Endometrium (tissue), 2 donors: ENCODE results near the gene NOB1.
"Not testable (repeated sequence)": the region's sequence is repeated elsewhere in the genome, so short reads cannot be mapped to it uniquely, and the experiment has no call there.

Experiments
- FAIRE-seq: peaks from 2 replicates; lab custom pipeline; 2012; peaks lifted over from hg19 to GRCh38; lab: Jason Lieb, UNC
- donor health status: control.
- donor health status: control.

The NOB1 gene

DNA sequence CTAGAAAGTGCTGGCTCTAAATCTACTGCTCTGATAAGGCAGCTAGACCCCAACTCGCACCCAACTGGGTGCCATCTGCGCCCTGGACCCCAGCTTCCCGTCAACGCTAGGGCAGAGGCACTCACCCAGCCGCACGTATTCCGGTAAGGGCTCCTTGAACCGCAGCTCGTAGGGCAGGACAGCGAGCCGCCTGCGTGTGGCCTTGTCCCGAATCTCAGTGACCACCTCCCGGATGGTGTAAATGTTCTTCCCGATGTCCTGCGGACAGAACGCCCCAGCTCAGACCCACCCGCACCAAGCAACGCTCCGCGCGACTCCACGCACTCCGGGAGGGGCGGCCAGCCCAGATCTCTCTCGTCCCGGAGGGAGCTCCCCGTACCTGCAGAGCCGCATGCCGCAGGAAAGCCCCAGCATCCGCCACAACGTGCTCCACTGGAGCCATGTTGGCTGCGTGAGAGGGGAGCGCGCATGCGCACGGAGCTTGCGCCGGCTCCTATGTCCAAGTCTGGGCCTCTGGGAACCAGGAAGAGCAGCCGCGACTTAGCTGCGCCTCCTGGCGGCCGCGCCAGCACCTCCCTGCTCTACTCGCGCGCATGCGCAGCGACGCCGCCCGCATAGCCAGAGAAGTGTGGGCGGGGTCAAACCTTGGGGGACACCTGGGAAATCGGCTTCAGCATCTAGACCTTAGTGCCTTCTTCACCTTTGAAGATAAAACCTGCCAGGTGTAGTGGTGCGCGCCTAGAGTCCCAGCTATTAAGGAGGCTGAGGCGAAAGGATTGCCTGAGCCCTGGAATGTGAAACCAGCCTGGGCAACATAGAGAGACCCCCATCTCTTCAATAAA is at the start of gene NOB1:
Gene NOB1, minus strand, starts transcription at position 458 of the 842 bp plus-strand sequence. Its CDS starts 16 bp downstream, at position 442.
- no peak for FAIRE-seq

DNA sequence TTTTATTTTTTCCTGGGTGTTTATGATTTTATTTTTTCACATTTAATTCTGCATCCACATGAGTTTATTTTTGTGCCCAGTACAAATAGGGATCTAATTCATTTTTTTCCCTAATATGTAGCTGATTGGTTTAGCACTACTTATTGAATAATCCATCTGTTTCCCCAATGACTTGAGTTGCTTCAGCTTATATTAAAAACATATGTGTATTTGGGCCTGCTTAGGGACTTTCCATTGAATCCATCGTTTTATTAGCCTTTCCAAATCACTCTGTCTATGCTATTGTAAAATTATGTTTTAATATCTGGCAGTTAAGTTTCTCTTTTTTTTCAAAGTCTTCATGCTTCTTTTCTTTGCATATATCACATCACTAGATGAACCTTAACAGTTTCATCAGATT is 49.6 kb upstream of the NOB1 start:
- no peak for FAIRE-seq

DNA sequence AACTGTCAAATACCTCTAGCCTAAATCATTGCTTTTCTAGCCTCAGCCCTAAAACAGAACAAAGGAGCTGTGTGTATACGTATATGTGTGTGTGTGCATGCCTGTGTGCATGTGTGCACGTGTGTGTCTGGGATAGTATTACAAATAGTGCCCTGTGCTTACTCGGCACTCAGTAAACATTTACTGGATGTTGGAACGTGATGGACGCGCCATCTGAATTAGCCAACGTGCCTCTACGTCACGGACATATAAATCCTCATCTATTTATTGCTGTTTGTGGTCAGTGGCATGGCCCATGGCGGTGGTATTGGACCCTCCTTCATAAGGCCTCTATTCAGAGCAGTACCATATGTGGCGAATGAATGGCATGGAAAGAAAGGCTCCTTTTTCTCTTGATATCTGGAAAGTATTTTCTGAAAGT is 44.9 kb upstream of the NOB1 start:
- FAIRE-seq, result no peak

DNA sequence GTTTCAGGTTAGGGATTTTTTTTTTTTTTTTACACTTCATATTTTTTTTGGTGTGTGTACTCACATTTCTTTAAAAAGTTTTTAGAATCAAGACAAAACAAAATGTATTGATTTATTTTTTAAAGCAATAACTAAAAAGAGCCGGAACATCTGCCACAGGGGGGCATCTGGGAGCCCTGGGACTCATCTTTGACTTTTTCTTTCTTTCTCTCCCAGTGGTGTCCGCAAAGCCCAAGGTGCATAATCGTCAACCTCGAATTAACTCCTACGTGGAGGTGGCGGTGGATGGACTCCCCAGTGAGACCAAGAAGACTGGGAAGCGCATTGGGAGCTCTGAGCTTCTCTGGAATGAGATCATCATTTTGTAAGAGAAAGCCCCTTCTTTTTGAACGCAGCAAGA is 43.7 kb upstream of the NOB1 start:
- no peak for FAIRE-seq

DNA sequence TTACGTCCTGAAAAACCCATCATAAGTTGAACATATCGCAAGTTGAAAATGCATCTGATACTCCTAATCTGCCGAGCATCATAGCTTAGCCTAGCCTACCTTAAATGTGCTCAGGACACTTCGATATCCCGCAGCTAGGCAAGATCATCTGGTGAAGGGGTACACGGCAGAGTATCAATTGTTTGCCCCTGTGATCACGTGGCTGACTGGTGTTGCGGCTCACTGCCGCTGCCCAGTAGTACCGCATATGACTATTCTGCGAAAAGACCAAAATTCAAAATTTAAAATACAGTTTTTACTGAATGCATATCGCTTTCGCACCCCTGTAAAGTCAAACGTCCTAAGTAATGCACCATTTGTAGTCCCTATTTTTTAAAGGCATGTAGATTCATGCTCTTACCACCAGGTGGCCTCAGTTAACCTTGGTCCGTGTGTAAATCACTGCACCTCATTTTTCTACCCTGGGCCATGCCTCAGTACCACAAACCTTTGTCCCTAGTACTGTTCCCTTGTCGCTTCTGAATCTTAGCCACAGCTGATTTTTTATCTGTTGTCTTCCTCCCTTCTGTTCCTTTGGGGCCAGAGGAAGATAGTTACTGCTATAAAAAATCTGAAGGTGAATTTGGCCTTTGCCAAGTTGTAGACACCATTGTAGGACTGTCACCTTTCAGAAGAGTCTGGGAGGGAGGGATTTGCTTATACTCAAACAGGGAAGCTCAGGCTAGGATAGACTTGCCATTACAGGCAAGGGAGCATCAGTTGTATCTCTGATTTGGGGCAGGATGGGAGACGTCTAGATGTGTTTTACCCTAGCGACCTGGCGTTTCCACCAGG is 41.8 kb upstream of the NOB1 start:
- no peak for FAIRE-seq

DNA sequence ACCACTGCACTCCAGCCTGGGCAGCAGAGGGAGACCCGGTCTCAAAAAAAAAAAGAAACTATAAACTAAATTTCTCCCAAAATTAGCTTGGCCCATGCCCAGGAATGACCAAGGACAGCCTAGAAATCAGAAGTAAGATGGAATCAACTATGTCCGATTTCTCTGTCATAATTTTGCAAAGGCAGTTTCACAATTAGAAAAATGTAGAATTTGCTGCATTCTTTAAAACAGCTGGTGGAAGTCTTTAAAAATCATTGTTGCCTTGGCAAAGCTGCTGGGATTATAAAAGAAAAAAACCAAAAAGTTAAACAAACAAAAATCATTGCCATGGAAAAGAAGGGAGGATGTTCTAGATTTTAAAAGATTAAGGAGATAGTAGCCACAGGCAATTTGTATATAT is 39.8 kb upstream of the NOB1 start:
- no peak for FAIRE-seq

DNA sequence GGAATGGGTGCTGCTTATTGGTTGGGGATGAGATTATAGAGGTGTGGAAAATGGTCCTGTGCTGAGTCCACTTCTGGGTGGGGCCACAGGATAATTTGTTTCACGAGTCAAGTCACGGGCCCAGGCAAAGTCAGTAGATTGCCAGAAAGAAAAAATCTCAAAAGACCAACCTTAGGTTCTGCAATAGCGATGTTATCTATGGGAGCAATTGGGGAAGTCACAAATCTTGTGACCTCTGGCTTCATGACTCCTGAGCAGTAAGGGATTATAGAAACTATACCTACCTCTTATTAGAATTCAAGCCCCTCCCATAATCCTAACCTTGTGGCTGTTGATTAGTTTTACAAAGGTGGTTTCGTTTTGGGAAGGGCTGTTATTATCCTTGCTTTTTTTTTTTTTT is 38.8 kb upstream of the NOB1 start:
- FAIRE-seq, result no peak

DNA sequence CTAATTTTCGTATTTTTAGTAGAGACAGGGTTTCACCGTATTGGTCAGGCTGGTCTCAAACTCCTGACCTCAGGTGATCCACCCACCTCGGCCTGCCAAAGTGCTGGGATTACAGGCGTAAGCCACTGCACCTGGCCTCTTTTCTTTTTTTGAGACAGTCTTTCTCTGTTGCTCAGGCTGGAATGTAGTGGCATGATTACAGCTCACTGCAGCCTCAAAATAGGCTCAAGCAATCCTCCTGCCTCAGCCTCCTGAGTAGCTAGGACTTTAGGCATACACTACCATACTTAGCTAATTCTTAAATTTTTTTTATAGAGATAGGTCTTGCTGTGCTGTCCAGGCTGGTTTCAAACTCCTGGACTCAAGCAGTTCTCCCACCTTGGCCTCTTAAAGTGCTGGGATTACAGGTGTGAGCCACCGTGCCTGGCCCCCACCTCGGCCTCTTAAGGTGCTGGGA is 36.7 kb upstream of the NOB1 start:
- not testable (repeated sequence) for FAIRE-seq

DNA sequence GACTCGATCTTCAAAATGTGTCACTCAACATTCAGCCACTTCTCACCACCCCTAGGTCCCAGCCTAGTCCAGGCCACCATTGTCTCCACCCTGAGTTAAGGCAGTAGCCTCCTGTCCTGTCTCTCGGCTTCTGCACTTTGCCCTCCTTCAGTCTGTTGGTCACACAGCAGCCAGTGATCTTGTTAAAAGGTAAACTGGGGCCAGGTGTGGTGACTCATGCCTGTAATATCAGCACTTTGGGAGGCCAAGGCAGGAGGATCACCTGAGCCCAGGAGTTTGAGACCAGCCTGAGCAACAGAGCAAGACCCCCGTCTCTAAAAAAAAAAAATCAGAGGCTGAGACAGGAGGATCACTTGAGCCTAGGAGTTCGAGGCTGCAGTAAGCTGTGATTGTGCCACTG is 33.2 kb upstream of the NOB1 start:
- FAIRE-seq, result no peak

DNA sequence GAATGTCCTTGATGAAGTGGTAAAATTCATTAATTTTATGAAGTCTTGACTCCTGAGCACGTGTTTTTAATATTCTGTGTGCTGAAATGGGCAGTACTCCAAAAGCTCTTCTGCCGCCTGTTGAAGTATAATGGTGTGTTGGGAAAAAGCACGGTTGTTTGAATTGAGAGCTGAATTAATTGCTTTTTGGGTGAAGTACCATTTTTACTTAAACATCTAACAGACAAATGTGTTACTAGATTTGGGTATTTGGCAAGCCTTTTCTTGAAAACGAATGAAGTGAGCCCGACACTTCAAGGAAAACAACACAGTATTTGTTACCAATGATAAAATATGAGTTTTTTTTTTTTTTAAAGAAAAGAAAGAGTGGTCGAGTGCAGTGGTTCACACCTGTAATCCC is 29.9 kb upstream of the NOB1 start:
- no peak for FAIRE-seq

DNA sequence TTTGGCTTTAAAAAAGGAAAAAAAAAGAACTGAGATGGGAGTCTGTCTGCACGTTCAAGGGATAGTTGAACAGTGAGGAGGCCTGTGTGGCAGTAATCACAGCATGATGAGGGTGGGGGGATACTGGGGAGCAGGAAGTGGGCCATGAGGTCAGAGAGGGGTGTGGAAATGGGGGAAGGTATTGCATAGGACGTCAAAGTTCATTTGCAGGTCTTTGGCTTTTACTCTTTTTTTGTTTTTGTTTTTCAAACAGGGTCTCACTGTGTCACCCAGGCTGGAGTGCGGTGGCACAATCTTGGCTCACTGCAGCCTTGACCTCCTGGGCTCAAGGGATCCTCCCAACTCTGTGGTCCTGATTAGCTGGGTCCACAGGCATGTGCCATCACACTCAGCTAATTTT is 26.4 kb upstream of the NOB1 start:
- FAIRE-seq, result no peak

DNA sequence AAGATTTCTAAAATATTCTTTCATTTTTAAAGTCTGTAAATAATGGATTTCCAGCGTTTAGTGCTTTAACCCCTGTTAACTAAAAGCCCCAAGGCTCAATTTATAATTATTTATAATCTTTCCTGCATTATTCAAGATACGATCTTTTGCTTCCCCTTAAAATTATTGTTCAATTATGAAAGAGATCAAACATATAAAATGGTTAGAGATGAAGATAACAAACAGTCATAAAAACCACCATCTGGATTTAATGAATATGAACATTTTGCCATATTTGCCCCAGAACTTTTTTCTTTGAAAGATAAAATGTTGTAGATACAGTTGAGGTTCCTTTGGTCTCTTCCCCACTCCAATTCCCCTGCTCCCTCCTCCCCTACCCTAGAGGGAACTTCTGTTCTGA is 25.0 kb upstream of the NOB1 start:
- FAIRE-seq, result peak; percentile 93

DNA sequence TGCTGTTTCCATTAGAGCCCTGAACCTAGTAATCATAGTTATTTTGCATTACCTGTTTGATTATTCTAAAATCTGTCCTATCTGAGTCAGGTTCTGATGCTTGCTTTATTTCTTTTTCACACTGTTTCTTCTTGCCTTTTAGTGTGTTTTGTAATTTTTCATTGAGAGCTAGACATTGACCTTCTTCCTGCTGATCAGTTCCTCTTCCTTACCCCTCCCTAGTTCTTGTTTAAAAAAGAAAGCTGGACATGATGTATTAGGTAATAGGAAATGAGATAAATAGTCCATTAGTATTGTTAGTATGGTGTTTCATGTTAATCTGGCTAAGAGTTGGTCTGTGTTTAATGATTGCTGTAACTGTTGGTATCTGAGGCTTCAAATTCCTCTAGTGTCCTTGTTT is 20.8 kb upstream of the NOB1 start:
- FAIRE-seq, result no peak

DNA sequence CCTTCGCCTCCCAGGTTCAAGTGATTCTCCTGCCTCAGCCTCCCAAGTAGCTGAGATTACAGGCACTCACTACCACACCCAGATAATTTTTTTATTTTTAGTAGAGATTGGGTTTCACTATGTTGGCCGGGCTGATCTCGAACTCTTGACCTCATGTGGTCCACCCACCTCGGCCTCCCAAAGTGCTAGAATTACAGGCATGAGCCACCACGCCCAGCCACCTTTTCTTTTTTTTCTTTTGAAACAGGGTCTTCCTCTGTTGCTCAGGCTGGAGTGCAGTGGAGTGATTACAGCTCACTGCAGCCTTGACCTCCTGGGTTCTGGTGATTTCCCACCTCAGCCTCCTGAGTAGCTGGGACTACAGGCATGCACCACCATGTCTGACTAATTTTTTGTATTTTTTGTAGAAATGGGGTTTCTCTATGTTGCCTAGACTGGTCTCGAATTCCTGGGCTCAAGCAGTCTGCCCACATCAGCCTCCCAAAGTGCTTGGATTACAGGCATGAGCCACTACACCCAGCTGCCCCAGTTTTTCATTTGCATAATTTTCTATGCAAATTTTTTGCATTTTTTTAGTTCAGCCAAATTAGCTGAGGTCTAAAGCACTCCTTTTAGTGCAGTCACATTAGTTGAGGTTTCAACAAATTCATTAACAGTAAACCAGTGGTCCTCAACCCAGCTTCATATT is 18.7 kb upstream of the NOB1 start:
- FAIRE-seq, result no peak

DNA sequence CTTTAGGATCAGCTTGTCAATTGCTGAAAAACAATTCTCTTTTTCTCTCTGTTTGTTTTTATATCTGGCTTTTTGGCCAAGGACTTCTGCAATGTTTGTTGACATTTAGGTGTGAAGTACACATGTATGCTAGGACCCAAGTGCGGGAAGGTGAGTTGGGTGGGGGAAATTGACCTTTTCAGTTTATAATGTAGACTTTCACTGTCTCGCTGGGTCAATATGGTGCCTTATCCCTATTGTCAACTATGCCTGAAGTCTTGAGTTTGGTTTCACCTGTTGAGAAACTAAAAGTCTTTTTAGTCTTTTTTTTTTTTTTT is 16.9 kb upstream of the NOB1 start:
- no peak for FAIRE-seq

DNA sequence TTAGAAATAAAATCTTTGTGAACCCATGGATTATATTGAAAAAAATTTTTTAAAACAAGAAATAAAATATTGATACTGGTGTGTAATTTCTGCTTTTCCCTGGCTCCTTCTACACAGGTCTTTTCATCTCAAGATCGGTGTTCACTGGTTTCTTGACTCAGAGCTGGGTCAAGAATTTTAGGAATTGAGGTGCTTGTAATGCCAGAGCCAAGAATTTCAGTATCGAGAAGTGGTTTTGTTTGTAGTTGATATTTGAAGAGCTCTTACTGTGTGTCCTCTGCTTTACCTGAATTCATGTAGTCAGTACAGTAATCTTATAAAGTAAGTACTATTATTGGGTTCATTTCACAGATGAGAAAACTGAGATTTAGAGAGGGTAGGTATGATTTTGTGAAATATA is 14.7 kb upstream of the NOB1 start:
- FAIRE-seq, result no peak

DNA sequence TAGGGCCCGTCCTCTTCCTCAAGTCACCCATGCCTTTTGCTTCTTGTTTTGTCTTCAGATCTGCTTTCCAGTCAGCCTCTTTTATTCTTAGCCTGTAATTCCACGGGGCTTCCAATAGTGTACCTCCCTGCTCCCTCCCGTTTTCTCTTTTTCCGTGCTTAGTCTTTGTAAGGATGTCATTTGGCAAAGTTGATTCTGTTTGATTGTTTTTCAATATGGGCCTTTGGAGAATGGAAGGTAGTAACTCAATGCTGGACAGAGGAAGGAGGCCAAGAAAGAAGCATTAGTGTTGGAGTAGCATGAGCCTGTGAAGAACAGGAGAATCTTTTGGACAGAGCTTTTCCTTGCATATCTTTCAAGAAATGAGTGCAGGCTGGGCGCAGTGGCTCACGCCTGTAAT is 13.9 kb upstream of the NOB1 start:
- no peak for FAIRE-seq

DNA sequence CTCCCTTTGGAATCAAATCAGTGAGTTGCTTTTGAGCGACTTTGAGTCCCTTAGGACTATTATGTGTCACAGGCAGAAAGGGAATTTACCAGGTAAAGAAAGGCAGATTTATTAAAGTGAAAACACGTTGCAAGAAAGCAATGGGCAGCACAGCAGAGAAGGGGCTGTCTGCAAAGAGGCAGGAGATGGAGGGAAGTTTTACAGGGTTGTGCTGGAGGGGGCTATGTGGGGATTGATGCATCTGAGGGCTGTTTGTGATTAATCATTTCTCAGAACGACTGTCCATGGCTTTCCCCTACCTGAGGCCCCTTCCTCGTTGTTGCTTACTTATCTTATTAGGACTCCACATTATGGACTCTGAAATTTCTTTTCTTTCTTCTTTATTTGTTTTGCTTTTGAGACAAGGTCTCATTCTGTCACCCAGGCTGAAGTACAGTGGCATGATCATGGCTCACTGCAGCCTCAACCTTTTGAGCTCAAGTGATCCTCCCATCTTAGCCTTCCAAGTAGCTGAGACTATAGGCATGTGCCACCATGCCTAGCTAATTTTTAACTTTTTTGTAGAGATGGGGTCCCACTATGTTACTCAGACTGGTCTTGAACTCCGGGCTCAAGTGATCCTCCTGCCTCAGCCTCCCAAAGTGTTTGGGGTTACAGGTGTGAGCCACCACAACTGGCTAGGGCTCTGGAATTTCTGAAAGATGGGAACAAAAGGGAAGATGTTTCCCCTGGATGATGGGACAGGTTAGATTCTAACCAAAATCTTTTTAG is 12.9 kb upstream of the NOB1 start:
- FAIRE-seq, result no peak

DNA sequence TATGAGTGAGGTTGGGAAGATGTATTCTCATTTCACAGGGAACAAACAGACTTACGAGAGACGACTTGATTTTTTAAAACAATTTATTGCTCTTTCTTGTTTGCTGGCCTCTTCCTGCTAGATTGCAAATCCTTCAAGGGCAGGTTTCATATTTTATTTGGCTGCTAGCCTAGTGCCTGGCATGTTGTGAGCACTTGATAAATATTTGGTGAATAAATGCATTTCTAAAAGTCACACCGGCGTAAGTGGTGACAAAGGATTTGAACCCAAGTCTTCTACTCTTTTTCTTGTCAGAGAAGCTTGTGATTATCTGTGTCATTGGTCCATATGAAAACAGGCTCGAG is 8.8 kb upstream of the NOB1 start:
- FAIRE-seq, result no peak

DNA sequence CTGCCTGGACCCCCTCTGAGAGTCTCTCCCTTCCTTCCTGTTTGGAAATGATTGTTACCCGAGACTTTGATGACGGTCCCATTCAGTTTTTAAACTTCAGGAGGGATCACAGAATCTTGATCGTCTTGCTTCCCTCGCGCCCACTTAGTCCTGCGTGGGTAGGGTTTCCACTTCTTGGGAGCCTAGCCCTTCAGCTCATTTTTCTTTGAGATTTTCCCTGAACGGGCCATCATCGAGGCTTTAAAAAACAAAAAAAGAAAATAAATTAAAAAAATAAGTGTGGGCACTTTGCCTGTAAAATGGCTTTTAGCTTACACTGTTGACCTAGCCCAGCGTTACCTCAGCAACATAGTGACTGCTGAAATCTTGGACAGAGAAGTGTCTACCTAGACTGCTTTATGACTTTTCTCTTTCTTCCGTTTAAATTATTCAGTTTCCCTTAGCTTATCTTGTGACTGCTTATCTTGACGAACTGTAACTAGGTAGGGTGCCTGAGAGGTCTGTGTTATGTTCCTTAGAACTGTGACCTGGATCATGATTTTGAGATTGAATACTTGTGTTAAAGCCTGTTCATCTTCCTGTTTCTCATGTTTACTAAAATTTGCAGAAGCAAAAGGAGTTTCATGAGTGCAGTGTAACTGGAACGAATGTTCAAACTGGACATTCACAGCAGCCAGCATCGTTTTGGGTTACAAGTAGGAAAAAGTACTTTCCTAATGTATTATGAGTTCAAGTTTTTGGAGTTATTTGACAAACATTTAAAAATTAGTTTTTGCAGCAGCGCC is 8.3 kb upstream of the NOB1 start:
- FAIRE-seq, result no peak
